Right renal pelvis (tissue), 4 donors: ENCODE results near the gene TINCR. TPM values are rescaled to one million over a fixed set of nuclear protein-coding genes. Genes with fewer than 3 reads are reported as not detected.

ENCODE experiments used
- DNase-seq, 4 donors: peaks; one replicate each; pipeline ENCODE4 v3.0.0-alpha.2; 2013; ENCODE audit warnings: low read depth in 4 of 4, low spot score in 3 of 4, missing footprints in 1 of 4
- polyA plus RNA-seq, 4 donors: library from polyadenylated mRNA; unstranded; fragments of 120-200 nt; gene quantifications; one replicate each; pipeline ENCODE4 v1.2.1, GENCODE V29; 2013; ENCODE audit not compliant: insufficient read length in 4 of 4

Gene TINCR
- polyA plus RNA-seq, 4 donors = 0.18 to 1.1 (median 0.55) TPM

GRCh38 chr19:5520501-5520900 is 47.3 kb downstream of the TINCR start:
- no peak for DNase-seq

DNA sequence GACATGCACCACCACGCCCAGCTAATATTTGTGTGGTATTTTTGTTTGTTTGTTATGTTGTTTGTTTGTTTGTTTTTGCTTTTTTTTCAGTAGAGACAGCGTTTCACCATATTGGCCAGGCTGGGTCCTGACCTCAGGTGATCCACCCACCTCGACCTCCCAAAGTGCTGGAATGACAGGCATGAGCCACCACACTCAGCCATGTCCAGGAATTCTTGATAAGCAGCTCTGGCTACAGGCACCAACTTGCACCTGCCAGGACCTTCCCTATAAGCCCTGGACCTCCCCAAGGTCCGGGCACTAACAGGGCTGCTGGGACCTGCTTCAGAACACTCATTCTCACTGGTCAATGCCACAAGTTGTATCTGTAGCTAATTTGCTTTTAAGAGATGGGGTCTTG is 48.7 kb downstream of the TINCR start:
- DNase-seq = no peak

DNA sequence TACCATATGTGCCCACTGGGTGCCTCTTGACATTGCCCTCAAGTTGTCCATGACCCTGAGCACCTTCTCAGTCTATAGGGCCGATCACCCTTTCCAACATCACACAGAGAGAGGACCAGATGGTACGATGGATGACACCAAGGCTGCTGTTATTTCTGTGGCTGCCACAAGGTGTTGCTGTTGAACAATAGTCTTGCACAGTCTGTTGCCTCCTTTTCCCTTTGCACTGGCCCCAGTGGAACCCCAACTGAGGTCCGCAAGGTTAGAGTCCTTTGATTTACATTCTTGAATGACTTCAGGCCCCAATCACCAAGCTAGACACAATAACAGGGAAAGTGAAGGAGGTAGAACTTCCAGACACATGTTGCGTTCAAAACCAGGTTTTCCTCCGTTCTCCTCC is 52.0 kb downstream of the TINCR start:
- no peak for DNase-seq

DNA sequence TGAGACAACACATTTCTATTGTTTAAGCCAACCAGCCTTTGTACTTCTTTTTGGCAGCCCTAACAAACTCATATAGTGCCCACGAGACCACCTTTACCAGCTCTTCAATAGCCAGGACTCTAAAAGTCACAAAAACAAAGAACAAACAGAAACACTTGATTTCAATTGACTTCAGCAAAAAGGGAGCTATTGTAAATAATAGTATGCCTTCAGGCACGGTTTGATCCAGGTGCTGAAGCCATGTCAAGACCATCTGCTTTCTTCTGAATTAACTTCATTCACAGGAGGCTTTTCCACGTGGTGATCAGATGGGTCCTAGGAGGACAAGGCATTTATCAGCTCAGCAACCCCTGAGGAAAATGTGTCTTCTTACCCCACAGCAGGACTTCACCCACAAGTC is 53.8 kb downstream of the TINCR start:
- no peak for DNase-seq

DNA sequence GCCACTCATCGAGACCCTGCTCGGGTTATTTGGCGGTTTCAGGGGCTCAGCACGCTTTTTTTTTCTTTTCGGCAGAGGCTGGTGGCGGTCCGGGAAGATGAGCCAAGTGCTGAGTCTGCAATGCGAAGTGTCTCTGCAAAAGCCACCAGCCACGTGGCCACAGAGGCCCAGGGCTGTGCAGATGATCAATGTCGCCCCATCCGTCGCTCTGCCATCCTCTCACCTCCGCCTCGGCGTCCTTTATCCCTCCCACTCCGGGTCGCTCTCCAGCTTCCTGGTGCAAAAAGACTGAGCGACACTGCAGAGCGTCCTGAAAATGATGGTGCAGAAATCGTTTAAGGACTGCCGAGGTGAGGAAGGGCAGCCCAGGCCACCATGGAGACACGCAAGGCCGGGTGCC is 55.0 kb downstream of the TINCR start:
- DNase-seq = no peak

Other genes starting within 250 kb of the TINCR start
- gene PTPRS, start 227.1 kb downstream of the TINCR start, polyA plus RNA-seq = 10 to 100 TPM; 51.8 to 67.1 (median 58.4) TPM
- gene ZNRF4, start 112.5 kb downstream of the TINCR start, polyA plus RNA-seq = not detected
- 10 to 100 TPM; 66.0 to 88.8 (median 67.8) TPM for gene SAFB2, start 54.8 kb upstream of the TINCR start, polyA plus RNA-seq
- 100 to 1,000 TPM; 135 to 176 (median 154) TPM for gene SAFB, start 55.1 kb upstream of the TINCR start, polyA plus RNA-seq
- 10 to 100 TPM; 34.0 to 57.9 (median 38.4) TPM for gene MICOS13, start 112.6 kb upstream of the TINCR start, polyA plus RNA-seq
- gene HSD11B1L, start 113.1 kb upstream of the TINCR start, polyA plus RNA-seq = 10 to 100 TPM in 1 of 4 donors, 1 to 10 TPM in 3; 9.1 to 13.2 (median 9.7) TPM
- 100 to 1,000 TPM; 518 to 872 (median 555) TPM for gene RPL36, start 122.3 kb upstream of the TINCR start, polyA plus RNA-seq
- gene LONP1, start 152.2 kb upstream of the TINCR start, polyA plus RNA-seq = 10 to 100 TPM; 45.2 to 66.4 (median 50.1) TPM
- under 1 TPM in 1 of 4 donors, not detected in 3; 0.08 TPM for gene CATSPERD, start 152.7 kb upstream of the TINCR start, polyA plus RNA-seq
- 1 to 10 TPM; 1.7 to 4.5 (median 3.1) TPM for gene PRR22, start 216.8 kb upstream of the TINCR start, polyA plus RNA-seq
- gene DUS3L, start 223.2 kb upstream of the TINCR start, polyA plus RNA-seq = 10 to 100 TPM; 19.5 to 33.1 (median 24.3) TPM
- gene NRTN, start 237.1 kb upstream of the TINCR start, polyA plus RNA-seq = 1 to 10 TPM; 2.2 to 4.2 (median 2.6) TPM